T-helper 2 cell treated with Interferon-gamma antibody and Interleukin-4, amounts not matched to agents 5 μg/mL and 100 μg/mL, for 36 hours (primary cell): ENCODE data around the gene PRKRIP1.
"Not testable (repeated sequence)": the region's sequence is repeated elsewhere in the genome, so short reads cannot be mapped to it uniquely, and the experiment has no call there.

Experiments used
- DNase-seq: peaks from one replicate; pipeline ENCODE4 v3.0.0; 2021; ENCODE audit warnings: low spot score
- H3K27ac Mint-ChIP-seq: one replicate; pipeline ENCODE4 v1.8.0; 2021; ENCODE audit warnings: mild to moderate bottlenecking, mixed read lengths
- H3K27me3 Mint-ChIP-seq: one replicate; pipeline ENCODE4 v1.8.0; 2021; ENCODE audit warnings: low read depth, mixed read lengths
- H3K36me3 Mint-ChIP-seq: one replicate; pipeline ENCODE4 v1.8.0; 2021; ENCODE audit warnings: low read depth, mixed read lengths
- H3K4me1 Mint-ChIP-seq: one replicate; pipeline ENCODE4 v1.8.0; 2021; ENCODE audit warnings: low read depth, mixed read lengths
- H3K4me3 Mint-ChIP-seq: one replicate; pipeline ENCODE4 v1.8.0; 2022; ENCODE audit warnings: mild to moderate bottlenecking, moderate library complexity, mixed read lengths
- H3K9me3 Mint-ChIP-seq: one replicate; pipeline ENCODE4 v1.8.0; 2021; ENCODE audit warnings: mixed read lengths

Gene PRKRIP1

GRCh38 chr7:102449136-102449535, 53.0 kb downstream of the PRKRIP1 start:
- Mint-ChIP-seq H3K4me3 (no peak overlapping the region), H3K27me3 (no peaks in the 10 kb centered on the region), H3K36me3 (peaks cover 13% of the 10 kb centered on the region)

GRCh38 chr7:102450242-102450641, 54.1 kb downstream of the PRKRIP1 start:
- Mint-ChIP-seq H3K4me3 (no peak overlapping the region), H3K9me3 (no peaks in the 10 kb centered on the region), H3K4me1 (no peaks in the 10 kb centered on the region), H3K27ac (no peak overlapping the region), H3K36me3 (peaks cover 10% of the 10 kb centered on the region), H3K27me3 (no peaks in the 10 kb centered on the region)
- peak; percentile 23 for DNase-seq

More at GRCh38 chr7:102449136-102449535, 53.0 kb downstream of the PRKRIP1 start:
- DNase-seq: no peak
- Mint-ChIP-seq H3K9me3 (no peaks in the 10 kb centered on the region), H3K27ac (no peak overlapping the region), H3K4me1 (no peaks in the 10 kb centered on the region)

- peaks cover 7% of the 10 kb centered on the region for H3K36me3 Mint-ChIP-seq
- no peak overlapping the region for H3K4me3 Mint-ChIP-seq
- no peaks in the 10 kb centered on the region for H3K27me3 Mint-ChIP-seq
- H3K27ac Mint-ChIP-seq: no peak overlapping the region
- no peaks in the 10 kb centered on the region for H3K9me3 Mint-ChIP-seq
- DNase-seq: no peak
- H3K4me1 Mint-ChIP-seq: no peaks in the 10 kb centered on the region
Observed at GRCh38 chr7:102451371-102452054, 55.4 kb downstream of the PRKRIP1 start.

GRCh38 chr7:102452451-102452850, 56.3 kb downstream of the PRKRIP1 start:
- no peaks in the 10 kb centered on the region for H3K4me1 Mint-ChIP-seq
- peaks cover 10% of the 10 kb centered on the region for H3K36me3 Mint-ChIP-seq
- H3K4me3 Mint-ChIP-seq: no peak overlapping the region
- no peaks in the 10 kb centered on the region for H3K27me3 Mint-ChIP-seq
- no peaks in the 10 kb centered on the region for H3K9me3 Mint-ChIP-seq
- H3K27ac Mint-ChIP-seq: no peak overlapping the region
- no peak for DNase-seq

- H3K27me3 Mint-ChIP-seq: no peaks in the 10 kb centered on the region
- H3K4me1 Mint-ChIP-seq: no peaks in the 10 kb centered on the region
- H3K4me3 Mint-ChIP-seq: no peak overlapping the region
- no peaks in the 10 kb centered on the region for H3K9me3 Mint-ChIP-seq
- H3K27ac Mint-ChIP-seq: no peak overlapping the region
- H3K36me3 Mint-ChIP-seq: peaks cover 7% of the 10 kb centered on the region
- DNase-seq: no peak
Observed at GRCh38 chr7:102453319-102453718, 57.2 kb downstream of the PRKRIP1 start.

- Mint-ChIP-seq H3K4me1 (no peaks in the 10 kb centered on the region), H3K27ac (no peak overlapping the region), H3K36me3 (peaks cover 5% of the 10 kb centered on the region), H3K27me3 (no peaks in the 10 kb centered on the region), H3K9me3 (no peaks in the 10 kb centered on the region), H3K4me3 (no peak overlapping the region)
- DNase-seq: no peak
Observed at GRCh38 chr7:102454468-102454867, 58.3 kb downstream of the PRKRIP1 start.

- not testable (repeated sequence) for DNase-seq, H3K9me3 Mint-ChIP-seq, H3K4me1 Mint-ChIP-seq, H3K27ac Mint-ChIP-seq, H3K4me3 Mint-ChIP-seq, H3K36me3 Mint-ChIP-seq, H3K27me3 Mint-ChIP-seq
Observed at GRCh38 chr7:102454932-102455331, 58.8 kb downstream of the PRKRIP1 start.

GRCh38 chr7:102455596-102455995, 59.4 kb downstream of the PRKRIP1 start:
- Mint-ChIP-seq H3K27ac (no peak overlapping the region), H3K9me3 (no peaks in the 10 kb centered on the region), H3K4me3 (no peak overlapping the region), H3K27me3 (no peaks in the 10 kb centered on the region), H3K4me1 (no peaks in the 10 kb centered on the region), H3K36me3 (peaks cover 5% of the 10 kb centered on the region)
- DNase-seq: no peak

- Mint-ChIP-seq H3K4me1 (no peaks in the 10 kb centered on the region), H3K4me3 (no peak overlapping the region), H3K36me3 (peaks cover 5% of the 10 kb centered on the region), H3K27me3 (no peaks in the 10 kb centered on the region), H3K27ac (no peak overlapping the region), H3K9me3 (no peaks in the 10 kb centered on the region)
- no peak for DNase-seq
Observed at GRCh38 chr7:102456327-102456726, 60.2 kb downstream of the PRKRIP1 start.

- no peak overlapping the region for H3K27ac Mint-ChIP-seq
- H3K36me3 Mint-ChIP-seq: peaks cover 6% of the 10 kb centered on the region
- no peaks in the 10 kb centered on the region for H3K27me3 Mint-ChIP-seq
- H3K9me3 Mint-ChIP-seq: no peaks in the 10 kb centered on the region
- no peak for DNase-seq
- no peaks in the 10 kb centered on the region for H3K4me1 Mint-ChIP-seq
- H3K4me3 Mint-ChIP-seq: no peak overlapping the region
Observed at GRCh38 chr7:102457352-102457924, 61.3 kb downstream of the PRKRIP1 start.

GRCh38 chr7:102459221-102459844, 63.2 kb downstream of the PRKRIP1 start:
- Mint-ChIP-seq H3K9me3 (no peaks in the 10 kb centered on the region), H3K27me3 (no peaks in the 10 kb centered on the region), H3K4me3 (no peak overlapping the region), H3K4me1 (peaks cover 10% of the 10 kb centered on the region), H3K27ac (no peak overlapping the region), H3K36me3 (peaks cover 9% of the 10 kb centered on the region)
- no peak for DNase-seq

- no peak for DNase-seq
- Mint-ChIP-seq H3K4me3 (no peak overlapping the region), H3K27me3 (no peaks in the 10 kb centered on the region), H3K9me3 (no peaks in the 10 kb centered on the region), H3K4me1 (peaks cover 10% of the 10 kb centered on the region), H3K36me3 (peaks cover 6% of the 10 kb centered on the region), H3K27ac (no peak overlapping the region)
Observed at GRCh38 chr7:102460467-102460866, 64.3 kb downstream of the PRKRIP1 start.

GRCh38 chr7:102463841-102464576, 67.8 kb downstream of the PRKRIP1 start:
- H3K27ac Mint-ChIP-seq: peak overlapping the region; percentile 80
- peaks cover 18% of the 10 kb centered on the region for H3K4me1 Mint-ChIP-seq
- no peak for DNase-seq
- peaks cover 7% of the 10 kb centered on the region for H3K36me3 Mint-ChIP-seq
- H3K9me3 Mint-ChIP-seq: no peaks in the 10 kb centered on the region
- peak overlapping the region; percentile 94 for H3K4me3 Mint-ChIP-seq
- H3K27me3 Mint-ChIP-seq: no peaks in the 10 kb centered on the region
